Measurements from ENCODE around the gene C20orf204.

Gene C20orf204

GRCh38 chr20:64044484-64045247 is 8.7 kb downstream of the C20orf204 start:
- Histone ChIP-seq H3K18ac (ENCODE audit: low read length) (no peak overlapping the region), H3K27ac (ENCODE audit: low read depth, low read length) (no peak overlapping the region), H3K79me1 (ENCODE audit: low read length) (no peaks in the 10 kb centered on the region), H2BK120ac (ENCODE audit: low read depth, low read length) (no peak overlapping the region), H3K56ac (ENCODE audit: low read length) (no peak overlapping the region), H3K79me2 (ENCODE audit: control insufficient read depth, insufficient read depth, low read length) (no peaks in the 10 kb centered on the region), H3K23ac (ENCODE audit: low read length) (no peak overlapping the region), H3K4me2 (ENCODE audit: low read length) (no peak overlapping the region), H3K36me3 (ENCODE audit: control insufficient read depth, insufficient read depth, low read length) (no peaks in the 10 kb centered on the region), H4K8ac (ENCODE audit: low read depth, low read length) (no peak overlapping the region), H2BK5ac (ENCODE audit: low read length) (no peak overlapping the region), H3K4me3 (ENCODE audit: low read length) (no peak overlapping the region), H3K9ac (ENCODE audit: low read length) (no peak overlapping the region), H3K4ac (ENCODE audit: low read depth, low read length) (no peak overlapping the region), H2BK15ac (replicated peaks; ENCODE audit: low read depth) (no peak overlapping the region), H3K27me3 (ENCODE audit: insufficient read depth, low read length, poor library complexity) (peaks cover 16% of the 10 kb centered on the region), H2AK5ac (ENCODE audit: low read length) (no peak overlapping the region), H4K5ac (ENCODE audit: low read length) (no peak overlapping the region), H3K4me1 (ENCODE audit: control insufficient read depth, low read depth, low read length) (peaks cover 2% of the 10 kb centered on the region)
- no peak for DNase-seq
- WGBS (ENCODE audit: extremely low coverage, insufficient coverage, low lambda C conversion rate), result no CpG with 5 or more reads among the region's 14 CpGs

GRCh38 chr20:64045346-64046011 is 9.5 kb downstream of the C20orf204 start:
- Histone ChIP-seq H2BK5ac (ENCODE audit: low read length) (no peak overlapping the region), H3K36me3 (ENCODE audit: control insufficient read depth, insufficient read depth, low read length) (no peaks in the 10 kb centered on the region), H3K27ac (ENCODE audit: low read depth, low read length) (no peak overlapping the region), H2BK15ac (replicated peaks; ENCODE audit: low read depth) (no peak overlapping the region), H4K5ac (ENCODE audit: low read length) (no peak overlapping the region), H3K79me1 (ENCODE audit: low read length) (no peaks in the 10 kb centered on the region), H3K79me2 (ENCODE audit: control insufficient read depth, insufficient read depth, low read length) (no peaks in the 10 kb centered on the region), H3K4me3 (ENCODE audit: low read length) (no peak overlapping the region), H3K56ac (ENCODE audit: low read length) (peak overlapping the region; percentile 58), H3K9ac (ENCODE audit: low read length) (no peak overlapping the region), H3K4ac (ENCODE audit: low read depth, low read length) (no peak overlapping the region), H3K23ac (ENCODE audit: low read length) (no peak overlapping the region), H3K27me3 (ENCODE audit: insufficient read depth, low read length, poor library complexity) (peaks cover 18% of the 10 kb centered on the region), H2AK5ac (ENCODE audit: low read length) (no peak overlapping the region), H2BK120ac (ENCODE audit: low read depth, low read length) (no peak overlapping the region), H3K18ac (ENCODE audit: low read length) (no peak overlapping the region), H3K4me1 (ENCODE audit: control insufficient read depth, low read depth, low read length) (peaks cover 2% of the 10 kb centered on the region), H3K4me2 (ENCODE audit: low read length) (no peak overlapping the region), H4K8ac (ENCODE audit: low read depth, low read length) (no peak overlapping the region)
- no CpG with 5 or more reads among the region's 11 CpGs for WGBS (ENCODE audit: extremely low coverage, insufficient coverage, low lambda C conversion rate)
- DNase-seq, result no peak

DNA sequence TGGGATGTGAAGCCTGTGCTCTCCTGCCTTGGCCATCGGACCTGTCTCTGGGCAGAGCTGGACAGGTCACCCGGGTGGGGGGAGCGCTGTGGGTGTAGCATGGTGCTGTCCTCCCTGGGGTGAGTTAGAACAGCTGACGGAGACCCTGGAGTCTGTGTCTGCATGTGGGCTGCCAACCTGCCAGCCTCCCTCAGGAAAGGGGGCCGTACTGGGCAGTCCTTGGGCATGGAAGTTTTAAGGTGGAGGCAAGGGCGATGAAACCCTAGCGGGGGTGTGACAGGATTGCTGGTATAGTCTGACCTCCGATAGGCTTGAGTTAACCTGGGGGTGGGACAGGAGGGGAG is 11.0 kb downstream of the C20orf204 start:
- Histone ChIP-seq H2AK5ac (ENCODE audit: low read length) (no peak overlapping the region), H3K36me3 (ENCODE audit: control insufficient read depth, insufficient read depth, low read length) (no peaks in the 10 kb centered on the region), H4K8ac (ENCODE audit: low read depth, low read length) (no peak overlapping the region), H2BK15ac (replicated peaks; ENCODE audit: low read depth) (no peak overlapping the region), H3K79me1 (ENCODE audit: low read length) (no peaks in the 10 kb centered on the region), H3K27ac (ENCODE audit: low read depth, low read length) (no peak overlapping the region), H3K23ac (ENCODE audit: low read length) (no peak overlapping the region), H3K4me3 (ENCODE audit: low read length) (no peak overlapping the region), H2BK5ac (ENCODE audit: low read length) (no peak overlapping the region), H3K27me3 (ENCODE audit: insufficient read depth, low read length, poor library complexity) (peaks cover 12% of the 10 kb centered on the region), H3K79me2 (ENCODE audit: control insufficient read depth, insufficient read depth, low read length) (no peaks in the 10 kb centered on the region), H3K4me2 (ENCODE audit: low read length) (no peak overlapping the region), H3K9ac (ENCODE audit: low read length) (no peak overlapping the region), H3K18ac (ENCODE audit: low read length) (no peak overlapping the region), H4K5ac (ENCODE audit: low read length) (no peak overlapping the region), H3K4me1 (ENCODE audit: control insufficient read depth, low read depth, low read length) (peaks cover 2% of the 10 kb centered on the region), H2BK120ac (ENCODE audit: low read depth, low read length) (no peak overlapping the region), H3K4ac (ENCODE audit: low read depth, low read length) (no peak overlapping the region), H3K56ac (ENCODE audit: low read length) (no peak overlapping the region)
- no peak for DNase-seq
- WGBS (ENCODE audit: extremely low coverage, insufficient coverage, low lambda C conversion rate), result no CpG with 5 or more reads among the region's 8 CpGs

DNA sequence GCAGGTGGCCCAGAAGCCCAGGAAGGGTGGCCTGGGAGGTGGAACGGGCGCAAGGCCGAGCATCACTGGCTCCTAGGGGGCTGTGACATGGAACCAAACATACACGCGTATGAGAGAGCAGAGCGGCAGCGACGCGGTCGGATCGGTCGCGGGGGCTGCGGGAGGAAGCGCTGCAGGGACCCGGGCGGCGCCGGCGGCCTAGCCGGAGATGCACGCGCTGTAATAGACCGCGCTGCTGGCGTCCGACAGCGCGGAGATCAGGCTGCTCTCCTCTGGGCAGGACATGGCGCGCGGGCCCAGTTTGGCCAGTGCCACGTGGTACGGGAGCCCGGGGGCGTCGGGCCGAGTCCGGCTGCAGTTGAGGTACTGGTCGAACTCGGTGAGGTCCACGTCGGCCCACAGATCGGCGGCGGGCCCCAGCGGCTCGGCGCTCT is 12.0 kb downstream of the C20orf204 start:
- Histone ChIP-seq H3K79me1 (ENCODE audit: low read length) (no peaks in the 10 kb centered on the region), H3K9ac (ENCODE audit: low read length) (peak overlapping the region; percentile 30), H4K8ac (ENCODE audit: low read depth, low read length) (no peak overlapping the region), H2BK15ac (replicated peaks; ENCODE audit: low read depth) (no peak overlapping the region), H4K5ac (ENCODE audit: low read length) (no peak overlapping the region), H2BK120ac (ENCODE audit: low read depth, low read length) (no peak overlapping the region), H3K27me3 (ENCODE audit: insufficient read depth, low read length, poor library complexity) (peaks cover 8% of the 10 kb centered on the region), H3K4me3 (ENCODE audit: low read length) (no peak overlapping the region), H3K56ac (ENCODE audit: low read length) (peak overlapping the region; percentile 74), H3K4me2 (ENCODE audit: low read length) (peak overlapping the region; percentile 42), H3K4ac (ENCODE audit: low read depth, low read length) (no peak overlapping the region), H3K27ac (ENCODE audit: low read depth, low read length) (no peak overlapping the region), H3K4me1 (ENCODE audit: control insufficient read depth, low read depth, low read length) (peaks cover 2% of the 10 kb centered on the region), H3K23ac (ENCODE audit: low read length) (no peak overlapping the region), H2BK5ac (ENCODE audit: low read length) (no peak overlapping the region), H3K36me3 (ENCODE audit: control insufficient read depth, insufficient read depth, low read length) (no peaks in the 10 kb centered on the region), H3K18ac (ENCODE audit: low read length) (no peak overlapping the region), H2AK5ac (ENCODE audit: low read length) (no peak overlapping the region), H3K79me2 (ENCODE audit: control insufficient read depth, insufficient read depth, low read length) (no peaks in the 10 kb centered on the region)
- no CpG with 5 or more reads among the region's 49 CpGs for WGBS (ENCODE audit: extremely low coverage, insufficient coverage, low lambda C conversion rate)
- no peak for DNase-seq

DNA sequence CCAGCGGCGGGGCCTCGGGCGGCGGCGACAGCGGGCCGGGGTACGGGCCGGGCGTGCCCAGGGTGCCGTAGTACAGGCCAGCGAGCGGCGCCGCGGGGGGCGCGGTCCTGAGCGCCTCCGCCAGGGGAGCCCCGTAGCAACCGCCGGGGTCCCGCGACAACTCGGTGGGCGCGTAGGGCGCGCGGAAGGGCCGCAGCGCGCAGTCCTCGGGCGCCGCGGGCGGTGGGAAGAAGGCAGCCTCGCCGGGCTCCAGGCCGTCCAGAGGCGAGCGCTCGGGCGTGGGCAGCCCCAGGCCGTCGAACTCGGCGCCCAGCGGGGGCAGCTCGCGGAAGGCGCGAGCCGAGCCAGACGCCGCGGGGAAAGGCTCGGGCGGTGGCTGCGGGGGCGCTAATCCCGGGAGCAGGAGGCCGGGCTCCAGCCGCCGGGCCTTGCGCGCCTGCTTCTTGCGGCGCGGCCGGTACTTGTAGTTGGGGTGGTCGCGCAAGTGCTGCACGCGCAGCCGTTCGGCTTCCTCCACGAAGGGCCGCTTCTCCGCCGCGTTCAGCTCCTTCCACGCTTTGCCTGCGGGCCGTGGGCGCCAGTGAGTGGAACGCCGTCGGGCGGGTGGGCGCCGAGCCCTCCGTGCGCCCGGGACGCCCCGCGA is 12.5 kb downstream of the C20orf204 start:
- no peak overlapping the region for H2BK5ac ChIP-seq (ENCODE audit: low read length)
- no peak overlapping the region for H3K23ac ChIP-seq (ENCODE audit: low read length)
- H2BK120ac ChIP-seq (ENCODE audit: low read depth, low read length), result no peak overlapping the region
- H3K36me3 ChIP-seq (ENCODE audit: control insufficient read depth, insufficient read depth, low read length), result no peaks in the 10 kb centered on the region
- no peak for DNase-seq
- H4K5ac ChIP-seq (ENCODE audit: low read length), result no peak overlapping the region
- H3K9ac ChIP-seq (ENCODE audit: low read length), result peak overlapping the region; percentile 37
- H3K4ac ChIP-seq (ENCODE audit: low read depth, low read length), result no peak overlapping the region
- H3K79me1 ChIP-seq (ENCODE audit: low read length), result no peaks in the 10 kb centered on the region
- H3K4me3 ChIP-seq (ENCODE audit: low read length), result no peak overlapping the region
- no peak overlapping the region for H3K27ac ChIP-seq (ENCODE audit: low read depth, low read length)
- H4K8ac ChIP-seq (ENCODE audit: low read depth, low read length), result no peak overlapping the region
- H2AK5ac ChIP-seq (ENCODE audit: low read length), result no peak overlapping the region
- peaks cover 8% of the 10 kb centered on the region for H3K27me3 ChIP-seq (ENCODE audit: insufficient read depth, low read length, poor library complexity)
- H3K79me2 ChIP-seq (ENCODE audit: control insufficient read depth, insufficient read depth, low read length), result no peaks in the 10 kb centered on the region
- no peak overlapping the region for H3K18ac ChIP-seq (ENCODE audit: low read length)
- no CpG with 5 or more reads among the region's 101 CpGs for WGBS (ENCODE audit: extremely low coverage, insufficient coverage, low lambda C conversion rate)
- H3K56ac ChIP-seq (ENCODE audit: low read length), result peak overlapping the region; percentile 74
- peak overlapping the region; percentile 14 for H3K4me2 ChIP-seq (ENCODE audit: low read length)
- peaks cover 5% of the 10 kb centered on the region for H3K4me1 ChIP-seq (ENCODE audit: control insufficient read depth, low read depth, low read length)
- H2BK15ac ChIP-seq (replicated peaks; ENCODE audit: low read depth), result no peak overlapping the region

Data from mesendoderm (in vitro differentiated cells).